ENCODE results near the gene KRT17. TPM values are rescaled to one million over a fixed set of nuclear protein-coding genes. Genes with fewer than 3 reads are reported as not detected.
"Not testable (repeated sequence)": the region's sequence is repeated elsewhere in the genome, so short reads cannot be mapped to it uniquely, and the experiment has no call there.

The KRT17 gene
- total RNA-seq, 1 donor from 2014 or later = 14.8 TPM

GRCh38 chr17:41629826-41630670 is 5.7 kb upstream of the KRT17 start:
- DNase-seq (ENCODE audit: low spot score in 2 of 2) = no peak
- Histone ChIP-seq H3K27me3 (no peaks in the 10 kb centered on the region), H3K9me3 (no peaks in the 10 kb centered on the region), H3K4me3 (no peak overlapping the region), H3K36me3 (no peaks in the 10 kb centered on the region), H3K27ac (no peak overlapping the region), H3K4me1 (peaks cover 0 to 2% of the 10 kb centered on the region in 2 donors)
- intact Hi-C loops (cut with DNase I) = loop anchor here (10.0 kb wide), 1 partner anchor 315 kb away; the partner anchor contains the start of gene KRTAP17-1
- no peak for TF ChIP-seq CTCF (IDR thresholded peaks at IDR 0.05)

DNA sequence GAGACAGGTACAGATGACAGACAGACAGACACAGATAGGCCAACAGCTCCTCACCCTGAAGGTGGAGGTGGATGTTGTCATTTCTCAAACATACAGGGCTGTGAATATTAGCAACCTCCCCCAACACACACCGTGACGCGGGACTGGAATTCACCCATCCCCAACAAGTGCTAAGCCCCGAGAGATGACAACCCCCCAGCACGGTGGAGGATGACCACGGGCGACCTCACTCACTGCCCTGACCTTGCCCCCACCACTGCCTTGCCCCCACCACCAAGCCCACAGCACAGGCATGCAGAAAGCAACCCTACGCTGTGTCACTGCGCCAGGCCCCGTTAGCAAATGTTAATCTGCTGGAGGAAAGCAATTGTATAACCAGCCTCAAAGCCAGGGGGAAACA is 4.9 kb upstream of the KRT17 start:
- H3K27ac ChIP-seq = no peak overlapping the region
- no peaks in the 10 kb centered on the region for H3K36me3 ChIP-seq
- no peak overlapping the region for H3K4me3 ChIP-seq
- H3K9me3 ChIP-seq = no peaks in the 10 kb centered on the region
- no peak for TF ChIP-seq CTCF (IDR thresholded peaks at IDR 0.05)
- no peak for DNase-seq (ENCODE audit: low spot score in 2 of 2)
- H3K27me3 ChIP-seq = no peaks in the 10 kb centered on the region
- intact Hi-C loops (cut with DNase I) = loop anchor here (10.0 kb wide), 1 partner anchor 315 kb away; the partner anchor contains the start of gene KRTAP17-1
- H3K4me1 ChIP-seq = no peaks in the 10 kb centered on the region

GRCh38 chr17:41628621-41629255 is 4.4 kb upstream of the KRT17 start:
- DNase-seq (ENCODE audit: low spot score in 2 of 2); H3K27me3 ChIP-seq; H3K4me3 ChIP-seq; H3K36me3 ChIP-seq; H3K27ac ChIP-seq; H3K4me1 ChIP-seq; H3K9me3 ChIP-seq: not testable (repeated sequence)
- intact Hi-C loops (cut with DNase I) = loop anchor here (10.0 kb wide), 1 partner anchor 314 kb away; the partner anchor contains the start of gene KRTAP17-1

- not testable (repeated sequence) for H3K36me3 ChIP-seq; H3K4me1 ChIP-seq; H3K27me3 ChIP-seq; H3K27ac ChIP-seq; H3K4me3 ChIP-seq; DNase-seq (ENCODE audit: low spot score in 2 of 2); H3K9me3 ChIP-seq
- intact Hi-C loops (cut with DNase I) = loop anchor here (10.0 kb wide), 1 partner anchor 313 kb away; the partner anchor contains the start of gene KRTAP17-1
Observed at GRCh38 chr17:41628073-41628370, 3.6 kb upstream of the KRT17 start.

- Histone ChIP-seq H3K27ac (no peak overlapping the region), H3K4me3 (no peak overlapping the region), H3K9me3 (no peaks in the 10 kb centered on the region), H3K4me1 (no peaks in the 10 kb centered on the region), H3K27me3 (no peaks in the 10 kb centered on the region), H3K36me3 (no peaks in the 10 kb centered on the region)
- intact Hi-C loops (cut with DNase I) = loop anchor here (10.0 kb wide), 1 partner anchor 313 kb away; the partner anchor contains the start of gene KRTAP17-1
- DNase-seq (ENCODE audit: low spot score in 2 of 2) = no peak
- TF ChIP-seq CTCF (IDR thresholded peaks at IDR 0.05) = no peak
Observed at GRCh38 chr17:41627316-41628072, 3.1 kb upstream of the KRT17 start.

DNA sequence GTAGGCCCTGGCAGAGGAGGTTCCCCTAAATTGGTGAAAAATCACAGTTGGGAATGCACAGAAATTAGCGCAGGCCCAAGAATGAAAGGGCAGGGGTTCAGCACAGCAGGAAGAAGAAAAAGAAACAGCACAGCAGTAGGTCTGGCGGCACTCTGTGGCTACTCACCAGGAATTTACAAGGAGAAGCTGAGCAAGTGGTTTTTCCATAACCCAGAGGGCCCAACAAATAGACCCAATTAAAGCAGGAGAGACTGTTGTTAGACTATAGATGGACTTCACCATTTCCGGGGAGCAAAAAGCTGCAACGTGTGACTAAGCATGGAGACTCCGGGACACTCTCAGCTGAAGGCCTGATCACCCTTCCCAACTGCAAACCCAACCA is 2.5 kb upstream of the KRT17 start:
- not testable (repeated sequence) for H3K4me1 ChIP-seq; H3K27ac ChIP-seq; H3K4me3 ChIP-seq; H3K9me3 ChIP-seq; H3K27me3 ChIP-seq; H3K36me3 ChIP-seq; DNase-seq (ENCODE audit: low spot score in 2 of 2)
- intact Hi-C loops (cut with DNase I) = loop anchor here (10.0 kb wide), 1 partner anchor 312 kb away; the partner anchor contains the start of gene KRTAP17-1

DNA sequence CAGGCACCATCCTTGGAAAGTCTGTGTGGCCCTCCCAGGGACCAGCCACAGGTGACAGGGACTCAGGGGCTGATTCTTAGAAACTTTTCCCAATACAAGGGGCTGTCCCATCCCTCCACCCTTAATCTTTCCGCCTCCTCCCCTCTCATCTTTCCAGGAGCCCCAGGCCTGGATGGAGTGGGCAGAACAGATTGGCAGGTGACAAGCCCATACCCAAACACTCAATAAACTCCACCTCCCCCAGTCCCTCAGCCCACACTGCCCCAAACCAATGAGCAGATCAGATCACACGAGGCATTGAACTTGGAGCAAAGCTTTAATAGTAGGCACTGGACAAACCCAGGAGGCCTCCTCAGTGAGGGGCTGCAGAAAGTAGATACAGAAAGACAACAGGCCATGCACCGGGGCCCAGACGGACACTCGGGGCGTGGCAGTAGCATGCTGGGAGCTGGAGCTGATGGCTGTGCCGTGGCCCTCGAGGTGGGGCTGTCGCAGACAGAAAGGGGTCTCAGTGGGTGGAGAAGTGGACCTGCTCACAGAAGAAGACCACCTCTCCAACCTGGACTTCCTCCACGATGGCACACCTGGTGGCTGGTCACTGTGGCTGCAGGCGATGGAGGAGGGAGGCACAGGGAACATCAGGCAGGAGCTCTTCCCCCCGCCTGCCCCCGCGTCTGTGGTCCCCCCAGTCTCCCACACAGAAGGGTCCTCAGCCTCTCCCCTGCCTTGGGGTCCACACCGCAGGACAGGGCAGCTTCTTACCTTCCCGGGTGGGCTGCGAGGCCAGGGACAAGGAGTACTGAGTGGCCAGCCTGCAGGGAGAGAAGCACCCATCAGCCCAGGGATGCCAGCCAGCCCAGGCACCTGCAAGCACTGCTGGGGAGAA is 1.9 kb upstream of the KRT17 start:
- DNase-seq (ENCODE audit: low spot score in 2 of 2); H3K9me3 ChIP-seq; H3K27ac ChIP-seq; H3K4me3 ChIP-seq; H3K27me3 ChIP-seq; H3K36me3 ChIP-seq; H3K4me1 ChIP-seq: not testable (repeated sequence)
- intact Hi-C loops (cut with DNase I) = loop anchor here (10.0 kb wide), 1 partner anchor 311 kb away; the partner anchor contains the start of gene KRTAP17-1
